HG03378 (cell line): ENCODE data around the gene CMTM1.
A peak's percentile ranks its signal among the peaks of the same experiment; 100 is the strongest.
"Not testable (repeated sequence)": the region's sequence is repeated elsewhere in the genome, so short reads cannot be mapped to it uniquely, and the experiment has no call there.

ENCODE experiments used
- ATAC-seq: cut with Tn5 transposase; IDR thresholded peaks from one replicate; pipeline ENCODE4 v1.9.1; 2021; ENCODE audit warnings: mild to moderate bottlenecking, moderate library complexity; ENCODE audit not compliant: unreplicated experiment

The CMTM1 gene

GRCh38 chr16:66588981-66589713, 22.9 kb downstream of the CMTM1 start:
- ATAC-seq, result peak; percentile 84

- no peak for ATAC-seq
Measured at GRCh38 chr16:66590322-66590721, 24.1 kb downstream of the CMTM1 start.

- no peak for ATAC-seq
Measured at GRCh38 chr16:66591018-66591417, 24.8 kb downstream of the CMTM1 start.

- no peak for ATAC-seq
Measured at GRCh38 chr16:66592241-66592640, 26.0 kb downstream of the CMTM1 start.

GRCh38 chr16:66592814-66593213, 26.6 kb downstream of the CMTM1 start:
- no peak for ATAC-seq

- no peak for ATAC-seq
Measured at GRCh38 chr16:66594739-66595138, 28.5 kb downstream of the CMTM1 start.

GRCh38 chr16:66596559-66596958, 30.3 kb downstream of the CMTM1 start:
- not testable (repeated sequence) for ATAC-seq

GRCh38 chr16:66596986-66597848, 31.0 kb downstream of the CMTM1 start:
- ATAC-seq, result no peak

GRCh38 chr16:66598111-66598510, 31.9 kb downstream of the CMTM1 start:
- ATAC-seq, result no peak

GRCh38 chr16:66599726-66600125, 33.5 kb downstream of the CMTM1 start:
- no peak for ATAC-seq

- ATAC-seq, result no peak
Measured at GRCh38 chr16:66600477-66600876, 34.2 kb downstream of the CMTM1 start.

GRCh38 chr16:66601471-66601870, 35.2 kb downstream of the CMTM1 start:
- no peak for ATAC-seq

- no peak for ATAC-seq
Measured at GRCh38 chr16:66603537-66604375, 37.5 kb downstream of the CMTM1 start.

- ATAC-seq, result no peak
Measured at GRCh38 chr16:66604376-66605176, 38.3 kb downstream of the CMTM1 start, which contains the start of gene CMTM3. TSS of gene CMTM3 (plus strand) at chr16:66604704. CDS start at chr16:66604806, 102 bp downstream.

GRCh38 chr16:66605177-66605978, 39.1 kb downstream of the CMTM1 start:
- no peak for ATAC-seq

- peak; percentile 75 for ATAC-seq
Measured at GRCh38 chr16:66605979-66606751, 39.9 kb downstream of the CMTM1 start.

- no peak for ATAC-seq
Measured at GRCh38 chr16:66608241-66609138, 42.3 kb downstream of the CMTM1 start.

- no peak for ATAC-seq
Measured at GRCh38 chr16:66609139-66609510, 42.9 kb downstream of the CMTM1 start.
